HCT116 (cell line): ENCODE results near the gene TSPAN8. TPM values are rescaled to one million over a fixed set of nuclear protein-coding genes. Genes with fewer than 3 reads are reported as not detected.
"Not testable (repeated sequence)": the region's sequence is repeated elsewhere in the genome, so short reads cannot be mapped to it uniquely, and the experiment has no call there.

Experiments
- ATAC-seq: fragments of 200-7000 bp; cut with Tn5 transposase; 2 replicates; pipeline ENCODE4 v1.9.1; 2020; ENCODE audit warnings: mild to moderate bottlenecking, moderate library complexity
- BruUV-seq: library from RNA; stranded (reverse); fragments of 400-500 nt; replicated peaks from 2 replicates; lab custom pipeline; 2021; lab: Mats Ljungman, UMichigan
- CTCF ChIA-PET: fragments of 300-600 bp; sonication (Branson Sonifier 250); formaldehyde crosslinking; loops from one replicate; lab custom pipeline; 2021; ENCODE audit warnings: antibody characterized with exemption; lab: Charles Lee
- POLR2A ChIA-PET: fragments of 300-600, 350-600 bp; sonication (Branson Sonifier 250); formaldehyde crosslinking; loops from one replicate; lab custom pipeline; 2021; ENCODE audit warnings: antibody characterized with exemption; lab: Charles Lee
- RAD21 ChIA-PET, 2 experiments: fragments of 300-600 bp; sonication (Branson Sonifier 250); formaldehyde crosslinking; loops; one replicate each; lab custom pipeline; 2023; ENCODE audit warnings: low total read pairs in 2 of 2; ENCODE audit not compliant: uncharacterized antibody in 2 of 2, unreplicated experiment in 2 of 2, low non-redundant PET in 1 of 2; lab: Charles Lee
- DNase-seq: peaks from one replicate; pipeline ENCODE4 v3.0.0-alpha.2; 2010; ENCODE audit warnings: low read depth, low spot score
- H2AFZ ChIP-seq: fragments of 200-600 bp; shearing (Covaris generic), sonication (generic); 2 replicates; pipeline ENCODE4 v1.6.1; 2017; ENCODE audit warnings: low read depth, mixed run types, mixed read lengths, antibody characterized with exemption, low read length; ENCODE audit not compliant: poor library complexity, severe bottlenecking
- H3K27ac ChIP-seq: 2 replicates; pipeline ENCODE4 v1.5.1; 2012; ENCODE audit warnings: low read depth, low read length
- H3K27me3 ChIP-seq: fragments of 200-600 bp; sonication (generic); 2 replicates; pipeline ENCODE4 v1.6.1; 2016; ENCODE audit warnings: mixed run types, low read length, mixed read lengths; ENCODE audit not compliant: insufficient read depth
- H3K36me3 ChIP-seq, 2 experiments: fragments of 200-500 bp in 1 of 2; fragments of 200-600 bp in 1 of 2; sonication (Bioruptor generic) in 1 of 2; sonication (generic) in 1 of 2; 2 replicates each; pipeline versions ENCODE4 v1.5.1 to v1.6.1; 2014 to 2016; ENCODE audit warnings: low read length in 2 of 2, inconsistent platforms in 1 of 2, mixed read lengths in 1 of 2, mixed run types in 1 of 2; ENCODE audit not compliant: insufficient read depth in 2 of 2, control insufficient read depth in 1 of 2
- H3K4me1 ChIP-seq, 2 experiments: fragments of 200-600 bp in 1 of 2; sonication (generic) in 1 of 2; 2 replicates each; pipeline versions ENCODE4 v1.5.1 to v1.6.1; 2012 to 2017; ENCODE audit warnings: low read length in 2 of 2, inconsistent platforms in 1 of 2, mild to moderate bottlenecking in 1 of 2, mixed read lengths in 1 of 2, mixed run types in 1 of 2, moderate library complexity in 1 of 2; ENCODE audit not compliant: insufficient read depth in 2 of 2, control insufficient read depth in 1 of 2
- H3K4me2 ChIP-seq: fragments of 200-600 bp; sonication (generic); 2 replicates; pipeline ENCODE4 v1.6.1; 2017; ENCODE audit warnings: mixed run types, low read length, mixed read lengths
- H3K4me3 ChIP-seq, 2 experiments: fragments of 200-600 bp in 1 of 2; sonication (generic) in 1 of 2; replicated peaks in 1 of 2; 2 replicates each; pipeline ENCODE4 v1.5.1; 2011 to 2016; ENCODE audit warnings: low read length in 2 of 2, control low read depth in 1 of 2, low read depth in 1 of 2, mild to moderate bottlenecking in 1 of 2, mixed read lengths in 1 of 2, mixed run types in 1 of 2
- H3K79me2 ChIP-seq: fragments of 200-600 bp; sonication (generic); 2 replicates; pipeline ENCODE4 v1.6.1; 2017; ENCODE audit warnings: mild to moderate bottlenecking, mixed run types, low read length, moderate library complexity, mixed read lengths; ENCODE audit not compliant: insufficient read depth
- H3K9ac ChIP-seq: fragments of 200-600 bp; sonication (generic); 2 replicates; pipeline ENCODE4 v1.6.1; 2016; ENCODE audit warnings: low read length, mixed read lengths
- H3K9me2 ChIP-seq: fragments of 200-600 bp; sonication (generic), shearing (Covaris generic); 2 replicates; pipeline ENCODE4 v1.6.1; 2017; ENCODE audit warnings: mixed run types, mild to moderate bottlenecking, moderate library complexity; ENCODE audit not compliant: insufficient read depth
- H3K9me3 ChIP-seq, 2 experiments: fragments of 200-500 bp in 1 of 2; fragments of 200-600 bp in 1 of 2; sonication (Bioruptor generic) in 1 of 2; sonication (generic) in 1 of 2; 2 replicates each; pipeline ENCODE4 v1.6.1; 2014 to 2017; ENCODE audit warnings: low read length in 2 of 2, mixed read lengths in 2 of 2, inconsistent platforms in 1 of 2, low read depth in 1 of 2, mild to moderate bottlenecking in 1 of 2, mixed run types in 1 of 2, moderate library complexity in 1 of 2; ENCODE audit not compliant: control insufficient read depth in 1 of 2, insufficient read depth in 1 of 2
- H4K20me1 ChIP-seq: fragments of 200-600 bp; sonication (generic), shearing (Covaris generic); 2 replicates; pipeline ENCODE4 v1.6.1; 2017; ENCODE audit warnings: mixed run types, mild to moderate bottlenecking, moderate library complexity; ENCODE audit not compliant: insufficient read depth
- CEBPB ChIP-seq: IDR thresholded peaks from 2 replicates; pipeline ENCODE4 v1.6.1; 2012; ENCODE audit warnings: low read depth
- CTCF ChIP-seq, 3 experiments: fragments of 200-600 bp in 1 of 3; sonication (generic) in 1 of 3; IDR thresholded peaks in 2 of 3; conservative IDR thresholded peaks in 1 of 3; 2 replicates each; pipeline ENCODE4 v1.5.1; 2012 to 2017; ENCODE audit warnings: low read depth in 2 of 3, low read length in 2 of 3, antibody characterized with exemption in 1 of 3, borderline replicate concordance in 1 of 3, control low read depth in 1 of 3, mild to moderate bottlenecking in 1 of 3, mixed read lengths in 1 of 3, mixed run types in 1 of 3, moderate library complexity in 1 of 3; ENCODE audit not compliant: insufficient read depth in 1 of 3
- FOSL1 ChIP-seq: IDR thresholded peaks from 2 replicates; pipeline ENCODE4 v1.6.1; 2012; ENCODE audit warnings: low read depth
- RAD21 ChIP-seq: IDR thresholded peaks from 2 replicates; pipeline ENCODE4 v1.6.1; 2012; ENCODE audit warnings: low read depth, mild to moderate bottlenecking
- SRF ChIP-seq: IDR thresholded peaks from 2 replicates; pipeline ENCODE4 v1.6.1; 2012; ENCODE audit warnings: low read depth
- TCF7L2 ChIP-seq: IDR thresholded peaks from 2 replicates; pipeline ENCODE4 v1.7.0; 2011; ENCODE audit warnings: borderline replicate concordance, inconsistent platforms; ENCODE audit not compliant: insufficient read depth, insufficient read length; ENCODE audit errors: extremely low read depth
- ZFX ChIP-seq: fragments of 450-650 bp; IDR thresholded peaks from 2 replicates; pipeline ENCODE4 v1.6.1; 2017
- intact Hi-C: fragments of 100-400 bp; cut with micrococcal nuclease; formaldehyde crosslinking; loops from 2 replicates; pipeline ENCODE4 v1.10.0; 2022
- total RNA-seq: library from RNA; stranded (reverse); gene quantifications from one replicate; pipeline ENCODE4 v1.2.1, GENCODE V29; 2021; ENCODE audit not compliant: unreplicated experiment

TSPAN8 gene
- total RNA-seq, 1 experiment from 2014 or later: 0.76 TPM

- Histone ChIP-seq H3K9me3 (no peaks in the 10 kb centered on the region), H3K36me3 (no peaks in the 10 kb centered on the region), H3K4me1 (no peaks in the 10 kb centered on the region), H3K4me2 (no peak overlapping the region), H3K79me2 (no peaks in the 10 kb centered on the region), H3K9ac (no peak overlapping the region), H3K9me2 (no peaks in the 10 kb centered on the region), H3K4me3 (no peak overlapping the region), H3K27ac (no peak overlapping the region), H4K20me1 (no peaks in the 10 kb centered on the region), H2AFZ (no peak overlapping the region), H3K27me3 (no peaks in the 10 kb centered on the region)
- RAD21 ChIA-PET: no interaction called here
- CTCF ChIA-PET: interaction anchor here (0.9 to 1.3 kb wide), 3 partner anchors 268 to 512 kb away, joined by 3 to 5 read pairs (median 3); no protein-coding TSS in a partner anchor
- ATAC-seq (no peak), DNase-seq (no peak)
- no TSS peak for BruUV-seq
- TF ChIP-seq CEBPB (no peak), RAD21 (peak; percentile 43), ZFX (no peak), FOSL1 (no peak), SRF (no peak), CTCF (IDR thresholded peaks at IDR 0.05 in 2 of 3, conservative IDR thresholded peaks at IDR 0.05 in 1 of 3; ENCODE audit: borderline replicate concordance in 1 of 3, insufficient read depth in 1 of 3, low read depth in 2 of 3, low read length in 2 of 3) (0 out of 6 replicates have a peak, but pooled peaks of 1 of the 3 experiments have one; percentile 16), TCF7L2 (no peak)
- POLR2A ChIA-PET: no interaction called here
- intact Hi-C loops: no loop called here
Observed at GRCh38 chr12:71124835-71125460, 32.9 kb downstream of the TSPAN8 start.

- BruUV-seq, H3K4me2 ChIP-seq, RAD21 ChIA-PET, H3K9me3 ChIP-seq, POLR2A ChIA-PET, DNase-seq, intact Hi-C loops, H3K4me3 ChIP-seq, H3K9me2 ChIP-seq, H3K9ac ChIP-seq, ATAC-seq, H3K79me2 ChIP-seq, H3K4me1 ChIP-seq, H3K36me3 ChIP-seq, H2AFZ ChIP-seq, H4K20me1 ChIP-seq, CTCF ChIA-PET, H3K27ac ChIP-seq, H3K27me3 ChIP-seq: not testable (repeated sequence)
Observed at GRCh38 chr12:71113148-71113547, 44.7 kb downstream of the TSPAN8 start.
